GM12891 (cell line): Measurements from ENCODE around the gene ZCCHC24.

Source experiments
- DNase-seq: peaks from one replicate; pipeline ENCODE4 v3.0.0; 2011; ENCODE audit warnings: low spot score; ENCODE audit not compliant: insufficient read length
- FAIRE-seq: peaks from 2 replicates; lab custom pipeline; 2011; peaks lifted over from hg19 to GRCh38; lab: Jason Lieb, UNC
- PAX5 ChIP-seq: IDR thresholded peaks from 2 replicates; pipeline ENCODE4 v1.6.1; 2011; ENCODE audit warnings: low read length, moderate library complexity, mild to moderate bottlenecking; ENCODE audit not compliant: insufficient read depth, severe bottlenecking
- POLR2A ChIP-seq: IDR thresholded peaks from 2 replicates; pipeline ENCODE4 v1.6.1; 2011; ENCODE audit warnings: low read depth, low read length, control low read depth
- POLR2AphosphoS5 ChIP-seq: IDR thresholded peaks from 2 replicates; pipeline ENCODE4 v1.6.1; 2011; ENCODE audit warnings: low read depth, low read length, control low read depth
- POU2F2 ChIP-seq: IDR thresholded peaks from 2 replicates; pipeline ENCODE4 v1.6.1; 2011; ENCODE audit warnings: low read depth, mild to moderate bottlenecking, control low read depth, low read length, moderate library complexity
- SPI1 ChIP-seq: IDR thresholded peaks from 2 replicates; pipeline ENCODE4 v1.6.1; 2011; ENCODE audit warnings: low read depth, low read length, control low read depth
- TAF1 ChIP-seq: IDR thresholded peaks from 2 replicates; pipeline ENCODE4 v1.6.1; 2011; ENCODE audit warnings: low read depth, low read length, control low read depth

Gene ZCCHC24

DNA sequence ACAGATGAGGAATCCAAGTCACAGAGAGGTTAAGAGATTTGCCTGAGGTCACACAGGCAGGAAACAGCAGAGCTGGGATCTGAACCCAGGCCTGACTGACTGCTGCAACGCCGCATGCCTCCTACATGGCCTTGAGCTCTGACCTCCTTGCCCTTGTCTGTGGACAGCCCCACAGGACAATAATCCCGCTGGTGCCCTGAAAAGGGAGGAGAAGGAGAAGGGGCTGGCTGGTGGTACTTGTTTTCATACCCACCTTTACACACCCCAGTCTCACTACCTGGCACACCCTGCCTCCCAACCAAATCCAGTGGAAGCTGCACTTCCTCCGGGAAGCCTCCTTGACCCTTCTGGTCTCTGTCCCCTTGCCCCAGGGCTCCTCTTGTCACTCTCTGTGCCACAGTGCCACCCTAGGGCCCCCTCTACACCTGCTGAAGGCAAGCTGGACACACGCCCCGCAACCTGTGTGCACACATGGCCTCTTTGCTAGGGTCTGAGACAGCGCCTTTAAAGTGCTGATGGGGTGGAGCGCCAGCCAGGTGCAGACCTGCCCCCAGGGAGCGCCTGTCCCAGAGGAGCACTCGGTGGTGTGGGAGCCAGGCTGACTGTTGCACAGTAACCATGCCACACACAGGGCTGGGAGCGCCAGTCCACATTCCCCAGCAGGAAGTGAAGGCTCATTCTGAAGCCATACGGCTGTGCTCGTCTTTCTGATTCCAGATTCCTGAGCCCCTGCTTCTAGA, 38.6 kb downstream of the ZCCHC24 start:
- FAIRE-seq = no peak
- no peak for TF ChIP-seq PAX5
- no peak for TF ChIP-seq POU2F2
- no peak for TF ChIP-seq POLR2A
- no peak for TF ChIP-seq POLR2AphosphoS5
- TF ChIP-seq SPI1 = no peak
- TF ChIP-seq TAF1 = no peak
- no peak for DNase-seq

GRCh38 chr10:79405995-79406515, 39.4 kb downstream of the ZCCHC24 start:
- DNase-seq (no peak), FAIRE-seq (no peak)
- TF ChIP-seq POLR2AphosphoS5 (no peak), POLR2A (no peak), TAF1 (no peak), SPI1 (no peak), POU2F2 (no peak), PAX5 (no peak)

DNA sequence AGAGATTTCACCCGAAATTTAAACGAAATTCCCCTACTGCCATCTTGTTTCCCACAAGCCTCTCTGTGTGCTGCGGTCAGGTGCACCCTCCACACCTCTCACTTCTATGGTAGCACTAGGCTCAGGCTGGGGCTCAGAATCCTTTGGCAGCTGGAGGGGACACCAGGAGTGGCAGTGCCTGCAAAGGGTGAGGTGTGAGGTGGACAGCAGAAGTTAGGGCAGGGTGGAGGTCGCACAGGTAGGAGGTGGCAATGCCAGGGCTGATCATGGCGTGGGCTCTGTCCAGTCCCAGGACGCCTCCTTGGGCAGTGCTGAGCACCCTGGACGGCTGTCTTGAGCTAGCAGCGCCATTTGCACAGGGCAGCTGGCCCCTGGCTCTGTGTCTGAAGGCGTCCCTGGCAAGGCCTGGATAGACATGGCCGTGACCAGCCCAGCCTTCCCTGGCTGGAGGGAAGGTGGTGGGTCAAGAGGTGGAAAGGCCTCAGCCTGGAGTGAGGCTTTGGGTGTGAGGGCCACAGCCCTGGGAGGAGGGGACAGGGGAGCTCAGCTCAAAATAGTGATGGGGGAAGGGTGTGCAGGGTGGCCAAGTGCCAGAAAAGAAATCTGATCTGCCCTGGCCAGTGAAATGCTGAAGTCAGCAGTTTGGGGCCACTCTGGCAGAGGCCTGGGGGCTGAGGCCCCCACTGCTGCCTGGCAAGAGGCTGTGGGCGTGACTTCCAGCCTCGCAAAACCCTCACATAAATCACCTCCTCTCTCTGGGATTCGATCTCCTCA, 40.0 kb downstream of the ZCCHC24 start:
- DNase-seq (no peak), FAIRE-seq (no peak)
- TF ChIP-seq POLR2A = no peak
- TF ChIP-seq PAX5 = no peak
- no peak for TF ChIP-seq POU2F2
- TF ChIP-seq TAF1 = no peak
- no peak for TF ChIP-seq SPI1
- TF ChIP-seq POLR2AphosphoS5 = no peak

GRCh38 chr10:79404690-79405131, 40.7 kb downstream of the ZCCHC24 start:
- no peak for TF ChIP-seq SPI1
- TF ChIP-seq TAF1 = no peak
- TF ChIP-seq POLR2A = no peak
- TF ChIP-seq POU2F2 = no peak
- no peak for TF ChIP-seq POLR2AphosphoS5
- no peak for TF ChIP-seq PAX5
- FAIRE-seq = no peak

GRCh38 chr10:79404231-79404609, 41.2 kb downstream of the ZCCHC24 start:
- DNase-seq (no peak), FAIRE-seq (no peak)
- TF ChIP-seq TAF1 (no peak), PAX5 (no peak), POLR2AphosphoS5 (no peak), POU2F2 (no peak), SPI1 (no peak), POLR2A (no peak)

More at GRCh38 chr10:79404690-79405131, 40.7 kb downstream of the ZCCHC24 start:
- no peak for DNase-seq

GRCh38 chr10:79403441-79404230, 41.8 kb downstream of the ZCCHC24 start:
- TF ChIP-seq POLR2A = no peak
- no peak for TF ChIP-seq TAF1
- FAIRE-seq (no peak), DNase-seq (no peak)

GRCh38 chr10:79402951-79403350, 42.5 kb downstream of the ZCCHC24 start:
- no peak for FAIRE-seq
- TF ChIP-seq PAX5 (no peak), POLR2AphosphoS5 (no peak), POLR2A (no peak), POU2F2 (no peak), TAF1 (no peak), SPI1 (no peak)

DNA sequence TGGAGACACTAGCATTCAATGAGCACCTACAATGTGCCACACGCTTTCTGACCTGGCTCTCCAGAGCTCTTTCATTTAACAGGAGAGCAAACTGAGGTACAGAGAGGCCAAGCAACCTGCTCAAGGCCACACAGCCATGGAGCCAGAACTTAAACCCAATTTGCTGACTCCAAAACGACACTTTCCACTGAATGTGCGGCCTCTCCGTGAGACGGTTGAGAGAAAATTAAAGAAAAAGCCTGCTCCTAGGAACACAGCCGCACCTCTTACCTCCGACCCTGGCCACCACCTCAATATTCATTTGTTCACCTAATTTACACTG, 42.8 kb downstream of the ZCCHC24 start:
- FAIRE-seq (no peak), DNase-seq (no peak)
- TF ChIP-seq SPI1 = no peak
- no peak for TF ChIP-seq POLR2A
- no peak for TF ChIP-seq PAX5
- TF ChIP-seq TAF1 = no peak
- TF ChIP-seq POLR2AphosphoS5 = no peak
- TF ChIP-seq POU2F2 = no peak

More at GRCh38 chr10:79402951-79403350, 42.5 kb downstream of the ZCCHC24 start:
- no peak for DNase-seq

GRCh38 chr10:79401015-79401921, 44.2 kb downstream of the ZCCHC24 start:
- no peak for TF ChIP-seq POU2F2
- TF ChIP-seq TAF1 = no peak
- FAIRE-seq (no peak), DNase-seq (no peak)
